Keratinocyte (primary cell): ENCODE data around the gene SPATA4. TPM values are rescaled to one million over a fixed set of nuclear protein-coding genes. Genes with fewer than 3 reads are reported as not detected.

Experiments
- DNase-seq: peaks from one replicate; pipeline ENCODE4 v3.0.0-alpha.2; 2011; ENCODE audit warnings: low read depth, missing footprints, low spot score
- FAIRE-seq: peaks from 2 replicates; lab custom pipeline; 2011; peaks lifted over from hg19 to GRCh38; lab: Jason Lieb, UNC
- H2AFZ ChIP-seq: 2 replicates; pipeline ENCODE4 v1.6.0; 2012; ENCODE audit warnings: low read length, control low read depth, inconsistent platforms; ENCODE audit not compliant: control insufficient read depth
- H3K27ac ChIP-seq: 2 replicates; pipeline ENCODE4 v1.5.1; 2011; ENCODE audit warnings: low read length; ENCODE audit not compliant: control insufficient read depth, insufficient read depth
- H3K27me3 ChIP-seq: 3 replicates; pipeline ENCODE4 v1.6.0; 2011; ENCODE audit warnings: low read length; ENCODE audit not compliant: control insufficient read depth, insufficient read depth; ENCODE audit errors: extremely low read depth
- H3K36me3 ChIP-seq, 2 experiments: 2 replicates in 1 of 2; 3 replicates in 1 of 2; pipeline ENCODE4 v1.5.1; 2011; ENCODE audit warnings: low read length in 2 of 2, mild to moderate bottlenecking in 1 of 2; ENCODE audit not compliant: control insufficient read depth in 2 of 2, insufficient read depth in 2 of 2; ENCODE audit errors: extremely low read depth in 1 of 2
- H3K4me1 ChIP-seq: 3 replicates; pipeline ENCODE4 v1.5.1; 2011; ENCODE audit warnings: low read length; ENCODE audit not compliant: control insufficient read depth, insufficient read depth; ENCODE audit errors: extremely low read depth
- H3K4me2 ChIP-seq: 3 replicates; pipeline ENCODE4 v1.6.0; 2011; ENCODE audit warnings: low read depth, low read length; ENCODE audit not compliant: control insufficient read depth, insufficient read depth; ENCODE audit errors: extremely low read depth
- H3K4me3 ChIP-seq, 3 experiments: fragments of 200-600 bp in 1 of 3; sonication (generic) in 1 of 3; 2 replicates in 2 of 3; 3 replicates in 1 of 3; pipeline ENCODE4 v1.5.1; 2011 to 2016; ENCODE audit warnings: low read length in 3 of 3, mild to moderate bottlenecking in 3 of 3, control low read depth in 2 of 3, inconsistent platforms in 1 of 3, low read depth in 1 of 3, mixed read lengths in 1 of 3, mixed run types in 1 of 3, moderate library complexity in 1 of 3; ENCODE audit not compliant: control insufficient read depth in 2 of 3, insufficient read depth in 2 of 3; ENCODE audit errors: extremely low read depth in 1 of 3
- H3K79me2 ChIP-seq: 2 replicates; pipeline ENCODE4 v1.6.0; 2012; ENCODE audit warnings: low read length; ENCODE audit not compliant: control insufficient read depth, insufficient read depth
- H3K9ac ChIP-seq: 3 replicates; pipeline ENCODE4 v1.6.0; 2011; ENCODE audit warnings: low read length; ENCODE audit not compliant: control insufficient read depth, insufficient read depth; ENCODE audit errors: extremely low read depth
- H3K9me1 ChIP-seq: 3 replicates; pipeline ENCODE4 v1.6.0; 2011; ENCODE audit warnings: low read length; ENCODE audit not compliant: control insufficient read depth, insufficient read depth; ENCODE audit errors: extremely low read depth
- H3K9me3 ChIP-seq: 2 replicates; pipeline ENCODE4 v1.5.1; 2012; ENCODE audit warnings: low read depth, low read length; ENCODE audit not compliant: control insufficient read depth
- H4K20me1 ChIP-seq: 3 replicates; pipeline ENCODE4 v1.6.0; 2011; ENCODE audit warnings: low read length; ENCODE audit not compliant: control insufficient read depth, insufficient read depth; ENCODE audit errors: extremely low read depth
- EZH2 ChIP-seq: IDR thresholded peaks from one replicate; pipeline ENCODE4 v1.6.1; 2012; ENCODE audit warnings: inconsistent platforms, mild to moderate bottlenecking, low read length, moderate library complexity
- dilution Hi-C: fragments of 300-500 bp; cut with MboI; formaldehyde crosslinking; loops from one replicate; pipeline ENCODE4 v1.7.0; 2020; ENCODE audit warnings: low sequenced_read_pairs; ENCODE audit not compliant: extremely low pct_ligation_motif_present
- polyA plus RNA-seq, 5 experiments: library from polyadenylated mRNA; depleted of rRNA in 3 of 5; stranded (reverse) in 3 of 5; stranded (forward) in 1 of 5; unstranded in 1 of 5; fragments of >200 nt; gene quantifications; 1 replicate in 1 of 5; 2 replicates in 3 of 5; 3 replicates in 1 of 5; pipeline versions ENCODE4 v1.2.1 to v1.2.3, GENCODE V29; 2011 to 2012; ENCODE audit warnings: missing spikeins in 2 of 5, low read depth in 1 of 5, low replicate concordance in 1 of 5
- TF ChIP-seq, protein P1 (sequence below), 3 experiments: IDR thresholded peaks in 1 of 3; conservative IDR thresholded peaks in 1 of 3; optimal IDR thresholded peaks in 1 of 3; 2 replicates in 2 of 3; 3 replicates in 1 of 3; pipeline versions ENCODE3 to v1.5.1; 2011; ENCODE audit warnings: low read length in 3 of 3, mild to moderate bottlenecking in 3 of 3, moderate library complexity in 2 of 3, control low read depth in 1 of 3, inconsistent platforms in 1 of 3; ENCODE audit not compliant: insufficient read depth in 2 of 3; ENCODE audit errors: extremely low read depth in 1 of 3

The SPATA4 gene
- polyA plus RNA-seq, 1 donor (not counting 4 experiments of a cell fraction or from before 2014, with no cell fraction given): 0.12 TPM

DNA sequence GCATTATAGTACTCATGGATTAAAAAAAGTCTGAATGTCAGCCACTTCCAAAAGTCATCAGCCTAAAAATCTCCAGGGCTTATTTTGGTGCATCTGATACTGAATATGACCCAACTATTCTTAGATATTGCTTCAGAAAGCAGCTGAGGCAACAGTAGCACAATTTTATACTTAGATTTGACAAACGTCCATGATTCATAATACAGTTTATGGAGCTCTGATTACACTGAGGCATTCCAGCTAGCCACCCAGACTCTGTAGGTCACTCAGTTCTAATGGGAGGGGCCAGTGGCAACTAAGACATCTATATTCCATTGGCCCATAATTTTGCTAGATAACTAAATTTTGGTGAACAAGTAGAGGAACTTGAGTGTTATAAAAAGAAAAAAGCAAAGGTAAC lies 10.3 kb downstream of the SPATA4 start:
- Histone ChIP-seq H4K20me1 (no peaks in the 10 kb centered on the region), H3K27me3 (no peaks in the 10 kb centered on the region), H3K27ac (peak overlapping the region; percentile 25), H3K4me3 (no peak overlapping the region), H3K9ac (no peak overlapping the region), H3K9me3 (no peaks in the 10 kb centered on the region), H3K79me2 (no peaks in the 10 kb centered on the region), H3K4me1 (peaks cover 12% of the 10 kb centered on the region), H3K4me2 (peak overlapping the region; percentile 45), H3K36me3 (no peaks in the 10 kb centered on the region), H2AFZ (no peak overlapping the region), H3K9me1 (no peaks in the 10 kb centered on the region)
- FAIRE-seq (no peak), DNase-seq (no peak)
- dilution Hi-C loops: no loop called here
- TF ChIP-seq, protein P1, sequence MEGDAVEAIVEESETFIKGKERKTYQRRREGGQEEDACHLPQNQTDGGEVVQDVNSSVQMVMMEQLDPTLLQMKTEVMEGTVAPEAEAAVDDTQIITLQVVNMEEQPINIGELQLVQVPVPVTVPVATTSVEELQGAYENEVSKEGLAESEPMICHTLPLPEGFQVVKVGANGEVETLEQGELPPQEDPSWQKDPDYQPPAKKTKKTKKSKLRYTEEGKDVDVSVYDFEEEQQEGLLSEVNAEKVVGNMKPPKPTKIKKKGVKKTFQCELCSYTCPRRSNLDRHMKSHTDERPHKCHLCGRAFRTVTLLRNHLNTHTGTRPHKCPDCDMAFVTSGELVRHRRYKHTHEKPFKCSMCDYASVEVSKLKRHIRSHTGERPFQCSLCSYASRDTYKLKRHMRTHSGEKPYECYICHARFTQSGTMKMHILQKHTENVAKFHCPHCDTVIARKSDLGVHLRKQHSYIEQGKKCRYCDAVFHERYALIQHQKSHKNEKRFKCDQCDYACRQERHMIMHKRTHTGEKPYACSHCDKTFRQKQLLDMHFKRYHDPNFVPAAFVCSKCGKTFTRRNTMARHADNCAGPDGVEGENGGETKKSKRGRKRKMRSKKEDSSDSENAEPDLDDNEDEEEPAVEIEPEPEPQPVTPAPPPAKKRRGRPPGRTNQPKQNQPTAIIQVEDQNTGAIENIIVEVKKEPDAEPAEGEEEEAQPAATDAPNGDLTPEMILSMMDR (optimal IDR thresholded peaks at IDR 0.05 in 1 of 3, IDR thresholded peaks at IDR 0.05 in 1 of 3, conservative IDR thresholded peaks at IDR 0.05 in 1 of 3; ENCODE audit: extremely low read depth in 1 of 3, insufficient read depth in 2 of 3, low read length in 3 of 3): no peak
- no peak for TF ChIP-seq EZH2

DNA sequence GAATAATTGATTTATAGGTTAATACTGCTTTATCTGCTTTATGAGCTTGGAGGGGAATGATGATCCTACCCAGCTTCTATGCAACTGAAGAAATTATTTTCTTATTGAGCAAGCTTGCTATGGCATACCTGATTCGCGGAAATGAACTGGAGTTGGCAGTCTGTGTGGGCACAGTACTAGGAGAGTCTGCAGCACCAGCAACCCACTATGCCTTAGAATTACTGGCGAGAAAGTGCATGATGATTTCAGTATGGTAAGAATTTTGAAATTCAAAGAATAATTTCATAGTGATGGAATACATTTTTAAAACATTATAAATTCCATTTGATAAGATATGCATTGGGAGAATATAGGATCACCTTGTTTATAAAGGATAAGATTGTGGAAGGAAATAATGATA lies 32.3 kb downstream of the SPATA4 start:
- Histone ChIP-seq H3K36me3 (no peaks in the 10 kb centered on the region), H3K79me2 (no peaks in the 10 kb centered on the region), H3K27ac (no peak overlapping the region), H3K4me1 (no peaks in the 10 kb centered on the region), H2AFZ (no peak overlapping the region), H3K9me1 (no peaks in the 10 kb centered on the region), H3K27me3 (no peaks in the 10 kb centered on the region), H3K4me3 (no peak overlapping the region), H3K4me2 (no peak overlapping the region), H3K9me3 (no peaks in the 10 kb centered on the region), H3K9ac (no peak overlapping the region), H4K20me1 (no peaks in the 10 kb centered on the region)
- TF ChIP-seq, protein P1 (optimal IDR thresholded peaks at IDR 0.05 in 1 of 3, IDR thresholded peaks at IDR 0.05 in 1 of 3, conservative IDR thresholded peaks at IDR 0.05 in 1 of 3; ENCODE audit: extremely low read depth in 1 of 3, insufficient read depth in 2 of 3, low read length in 3 of 3): no peak
- TF ChIP-seq EZH2: no peak
- dilution Hi-C loops: no loop called here
- FAIRE-seq: no peak
- DNase-seq: no peak
